ENCODE measurements around the gene KAZN. TPM values are rescaled to one million over a fixed set of nuclear protein-coding genes. Genes with fewer than 3 reads are reported as not detected.
"Not testable (repeated sequence)": the region's sequence is repeated elsewhere in the genome, so short reads cannot be mapped to it uniquely, and the experiment has no call there.

KAZN gene
- polyA plus RNA-seq, 4 donors = 34.1 to 43.2 (median 35.9) TPM

GRCh38 chr1:15038232-15039016 is 439.9 kb downstream of the KAZN start:
- no peak for DNase-seq (ENCODE audit: low read depth in 4 of 4, low spot score in 3 of 4)

- DNase-seq (ENCODE audit: low read depth in 4 of 4, low spot score in 3 of 4) = no peak
These were observed 440.6 kb downstream of the KAZN start for GRCh38 chr1:15039017-15039648.

- no peak for DNase-seq (ENCODE audit: low read depth in 4 of 4, low spot score in 3 of 4)
These were observed 441.4 kb downstream of the KAZN start for GRCh38 chr1:15039901-15040300.

- DNase-seq (ENCODE audit: low read depth in 4 of 4, low spot score in 3 of 4) = not testable (repeated sequence)
These were observed 442.2 kb downstream of the KAZN start for GRCh38 chr1:15040685-15041084.

GRCh38 chr1:15042866-15043265 is 444.4 kb downstream of the KAZN start:
- no peak for DNase-seq (ENCODE audit: low read depth in 4 of 4, low spot score in 3 of 4)

GRCh38 chr1:15043934-15044333 is 445.4 kb downstream of the KAZN start:
- DNase-seq (ENCODE audit: low read depth in 4 of 4, low spot score in 3 of 4) = no peak

GRCh38 chr1:15045123-15045522 is 446.6 kb downstream of the KAZN start:
- DNase-seq (ENCODE audit: low read depth in 4 of 4, low spot score in 3 of 4) = no peak

GRCh38 chr1:15046487-15047165 is 448.1 kb downstream of the KAZN start:
- DNase-seq (ENCODE audit: low read depth in 4 of 4, low spot score in 3 of 4) = peak; percentile 58 to 73 (median 67)

- no peak for DNase-seq (ENCODE audit: low read depth in 4 of 4, low spot score in 3 of 4)
These were observed 448.8 kb downstream of the KAZN start for GRCh38 chr1:15047237-15047636.

- DNase-seq (ENCODE audit: low read depth in 4 of 4, low spot score in 3 of 4) = no peak
These were observed 450.0 kb downstream of the KAZN start for GRCh38 chr1:15048437-15048980.

- DNase-seq (ENCODE audit: low read depth in 4 of 4, low spot score in 3 of 4) = no peak
These were observed 450.6 kb downstream of the KAZN start for GRCh38 chr1:15049067-15049466.

GRCh38 chr1:15051882-15052528 is 453.5 kb downstream of the KAZN start:
- no peak for DNase-seq (ENCODE audit: low read depth in 4 of 4, low spot score in 3 of 4)

GRCh38 chr1:15053153-15053552 is 454.7 kb downstream of the KAZN start:
- no peak for DNase-seq (ENCODE audit: low read depth in 4 of 4, low spot score in 3 of 4)

- no peak for DNase-seq (ENCODE audit: low read depth in 4 of 4, low spot score in 3 of 4)
These were observed 457.4 kb downstream of the KAZN start for GRCh38 chr1:15055736-15056415.

GRCh38 chr1:15056515-15057285 is 458.2 kb downstream of the KAZN start:
- DNase-seq (ENCODE audit: low read depth in 4 of 4, low spot score in 3 of 4) = no peak

GRCh38 chr1:15057834-15058233 is 459.3 kb downstream of the KAZN start:
- DNase-seq (ENCODE audit: low read depth in 4 of 4, low spot score in 3 of 4) = no peak

- no peak for DNase-seq (ENCODE audit: low read depth in 4 of 4, low spot score in 3 of 4)
These were observed 459.8 kb downstream of the KAZN start for GRCh38 chr1:15058261-15058660.

GRCh38 chr1:15060104-15060503 is 461.6 kb downstream of the KAZN start:
- no peak for DNase-seq (ENCODE audit: low read depth in 4 of 4, low spot score in 3 of 4)

GRCh38 chr1:15062479-15063099 is 464.1 kb downstream of the KAZN start:
- DNase-seq (ENCODE audit: low read depth in 4 of 4, low spot score in 3 of 4) = no peak

Data from right renal pelvis (tissue), 4 donors.